Measurements from ENCODE around the gene IGLL5.

IGLL5 gene

GRCh38 chr22:22936915-22937656, 49.5 kb downstream of the IGLL5 start:
- in situ Hi-C loops (cut with HindIII; ENCODE audit: low sequenced_read_pairs): no loop called here

DNA sequence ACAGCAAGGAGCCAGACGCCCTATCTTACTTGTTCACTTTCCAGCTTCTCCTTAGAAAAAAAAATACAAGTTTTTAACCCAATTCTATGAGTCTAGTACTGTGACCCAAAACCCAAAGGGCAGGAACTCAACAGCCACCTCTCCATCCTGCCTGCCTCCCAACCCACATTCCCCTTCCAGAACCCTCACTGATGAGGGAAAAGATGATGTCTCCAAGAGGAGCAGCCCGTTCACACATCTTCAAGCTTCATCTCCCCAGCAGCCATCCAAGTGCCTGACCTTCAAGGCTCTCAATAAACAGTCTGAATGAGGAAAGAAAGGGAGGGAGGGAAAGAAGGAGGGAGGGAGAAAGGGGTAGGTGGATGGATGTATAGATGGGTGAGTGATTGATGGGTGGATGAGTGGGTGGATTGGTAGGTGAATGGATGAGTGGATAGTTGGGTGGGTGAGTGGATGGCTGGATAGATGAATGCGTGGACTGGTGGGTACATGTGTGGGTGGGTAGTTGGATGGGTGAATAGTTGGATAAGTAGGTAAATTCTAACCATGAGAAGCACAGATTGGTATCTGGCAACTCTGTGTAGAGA, 50.4 kb downstream of the IGLL5 start:
- in situ Hi-C loops (cut with HindIII; ENCODE audit: low sequenced_read_pairs): no loop called here

DNA sequence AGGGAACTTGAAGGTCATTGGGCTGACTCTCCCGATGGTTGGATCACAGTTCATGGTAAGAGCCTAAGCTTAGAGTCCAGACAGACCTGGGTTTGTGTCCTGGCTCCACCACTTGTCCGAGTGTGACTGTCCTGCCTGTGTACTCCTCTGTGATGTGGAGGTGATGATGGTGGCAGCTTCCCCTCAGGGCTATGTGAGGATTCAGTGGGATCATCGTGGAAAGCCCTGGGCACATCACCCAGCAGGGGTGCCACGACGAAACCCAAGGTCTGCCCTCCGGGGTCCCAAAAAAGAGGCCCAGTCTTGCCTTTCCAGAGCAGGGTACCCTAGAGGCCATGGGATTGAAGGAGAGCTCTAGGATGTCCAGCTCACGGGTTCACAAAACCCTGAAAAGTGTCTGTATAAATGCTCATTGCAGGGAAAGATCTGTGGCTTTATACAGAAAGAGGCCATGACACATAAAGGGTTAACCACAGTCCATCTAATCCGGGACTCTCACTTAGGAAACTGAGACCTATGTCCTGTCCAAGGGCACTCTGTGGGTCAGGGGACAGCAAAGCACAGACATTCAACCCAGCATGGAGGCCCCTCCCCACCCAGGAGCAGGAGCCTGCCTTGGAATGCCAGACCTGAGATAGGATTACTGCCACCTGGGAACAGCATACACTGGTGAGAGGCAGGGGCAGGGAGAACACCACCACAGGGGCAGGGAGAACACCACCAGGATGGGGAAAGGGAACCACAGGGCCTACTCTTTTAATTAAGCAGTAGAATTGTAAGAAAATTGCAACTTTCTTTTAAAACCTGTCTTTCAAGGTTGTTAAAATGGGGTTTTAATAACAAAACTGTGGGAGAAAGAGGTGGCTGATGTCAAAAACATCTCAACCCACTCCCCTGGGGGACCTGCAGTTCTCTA, 51.3 kb downstream of the IGLL5 start:
- in situ Hi-C loops (cut with HindIII; ENCODE audit: low sequenced_read_pairs): no loop called here

DNA sequence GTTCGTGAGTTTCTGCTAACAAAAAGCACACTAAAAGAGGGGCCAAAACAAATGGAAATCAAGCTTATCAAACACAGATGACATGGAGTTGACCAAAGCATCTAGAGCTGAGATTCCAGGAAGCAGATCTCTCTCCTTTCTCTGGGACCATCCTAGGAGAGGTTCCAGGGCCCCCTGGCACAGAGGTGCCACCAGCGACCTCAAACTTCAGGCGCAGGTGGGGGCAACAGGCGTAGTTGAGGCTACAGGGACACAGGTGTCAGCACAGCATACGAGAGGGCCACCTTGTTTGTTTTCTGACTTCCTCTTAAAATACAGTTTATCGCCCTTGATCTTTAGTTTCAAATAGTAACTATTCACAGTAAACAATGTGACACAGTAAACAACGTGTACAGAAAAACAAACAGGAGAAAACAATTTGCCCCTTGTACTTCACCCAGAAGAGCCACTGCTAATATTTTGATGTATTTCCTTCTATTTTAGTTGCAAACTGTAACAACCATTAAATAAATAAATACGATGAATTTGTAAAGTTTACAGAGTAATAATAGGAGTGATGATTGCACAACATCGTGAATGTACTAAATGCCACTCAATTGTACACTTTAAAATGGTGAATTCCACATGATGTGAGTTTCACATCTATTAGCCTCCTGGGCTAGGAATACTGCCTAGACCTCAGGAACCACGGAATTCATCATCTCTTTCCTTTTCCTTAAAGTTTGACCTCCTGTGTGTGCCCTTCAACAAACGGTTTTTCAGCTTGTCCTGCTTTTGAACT, 52.2 kb downstream of the IGLL5 start:
- in situ Hi-C loops (cut with HindIII; ENCODE audit: low sequenced_read_pairs): no loop called here

- in situ Hi-C loops (cut with HindIII; ENCODE audit: low sequenced_read_pairs): no loop called here
These were observed 53.5 kb downstream of the IGLL5 start for GRCh38 chr22:22940961-22941605.

DNA sequence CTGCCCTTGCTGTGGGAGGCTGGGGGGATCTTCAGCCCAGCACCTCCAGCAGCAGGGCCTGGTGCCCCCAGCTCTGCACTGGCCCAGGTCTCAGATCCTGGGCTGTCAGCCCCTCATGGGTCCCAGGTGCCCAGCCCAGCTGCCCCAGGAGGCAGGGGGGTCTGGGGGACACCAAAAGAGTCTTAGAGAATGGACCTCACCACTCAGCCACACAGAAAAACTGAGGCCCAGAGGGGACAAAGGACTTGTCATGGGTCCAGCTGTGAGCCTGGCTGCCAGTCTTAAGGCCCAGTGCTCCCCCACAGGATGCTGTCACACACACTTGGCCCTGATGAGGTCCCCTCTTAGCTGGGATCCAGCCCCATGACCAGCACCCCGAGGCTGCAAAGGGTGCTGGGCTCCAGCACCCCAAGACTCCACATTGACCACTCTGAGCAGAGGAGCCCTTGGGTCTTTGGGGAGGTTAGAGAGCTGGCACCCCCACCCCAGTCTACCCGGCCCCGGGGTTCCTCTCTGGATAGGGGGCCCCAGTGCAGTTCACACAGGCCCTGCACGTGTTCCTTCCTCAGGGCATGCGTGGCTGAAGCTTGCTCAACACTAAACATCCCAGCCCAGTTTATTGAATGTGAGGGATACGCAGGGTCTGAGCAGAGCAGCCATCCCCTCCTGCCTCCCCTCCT, 54.4 kb downstream of the IGLL5 start:
- in situ Hi-C loops (cut with HindIII; ENCODE audit: low sequenced_read_pairs): no loop called here

GRCh38 chr22:22942511-22943329, 55.1 kb downstream of the IGLL5 start:
- in situ Hi-C loops (cut with HindIII; ENCODE audit: low sequenced_read_pairs): no loop called here

- in situ Hi-C loops (cut with HindIII; ENCODE audit: low sequenced_read_pairs): no loop called here
These were observed 56.1 kb downstream of the IGLL5 start for GRCh38 chr22:22943521-22944267.

DNA sequence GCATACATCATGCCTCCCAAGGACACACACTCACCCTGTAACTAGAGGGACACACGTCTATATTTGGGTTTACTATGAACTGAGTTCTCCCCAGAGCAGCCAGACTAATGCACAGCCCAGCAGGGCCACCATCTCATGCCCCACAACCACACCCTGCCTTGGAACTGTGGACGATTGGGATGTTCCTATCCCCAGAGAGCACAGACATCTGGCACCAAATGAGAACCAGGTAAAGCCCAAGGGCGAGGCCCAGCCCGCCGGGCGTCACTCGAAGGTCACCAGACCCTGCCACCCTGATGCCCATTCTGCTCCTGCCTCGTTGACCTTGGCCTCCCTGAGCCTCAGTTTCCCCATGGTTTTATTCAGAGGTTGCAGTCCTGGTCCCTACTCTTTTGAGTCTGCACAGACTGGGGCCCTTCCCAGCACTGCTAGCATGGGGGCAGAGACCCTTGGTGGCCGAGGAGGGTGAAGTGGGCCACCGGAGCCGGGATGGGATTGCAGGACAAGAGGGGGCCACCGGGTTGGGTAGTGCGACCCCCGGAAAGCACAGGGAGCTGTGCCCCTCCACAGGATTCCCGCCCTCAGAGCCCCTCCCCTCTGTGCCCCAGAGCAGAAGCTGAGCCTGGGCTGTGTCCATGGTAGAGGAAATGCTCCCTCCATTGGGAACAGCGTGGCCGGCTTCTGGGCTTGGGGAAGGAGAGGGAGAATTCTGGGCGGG, 56.8 kb downstream of the IGLL5 start:
- in situ Hi-C loops (cut with HindIII; ENCODE audit: low sequenced_read_pairs): no loop called here

GRCh38 chr22:22945195-22945594, 57.6 kb downstream of the IGLL5 start:
- in situ Hi-C loops (cut with HindIII; ENCODE audit: low sequenced_read_pairs): no loop called here

Measured in DLD1 (cell line).